Measurements from ENCODE around the gene VAMP1.
A peak's percentile ranks its signal among the peaks of the same experiment; 100 is the strongest.
"Not testable (repeated sequence)": the region's sequence is repeated elsewhere in the genome, so short reads cannot be mapped to it uniquely, and the experiment has no call there.

Gene VAMP1

GRCh38 chr12:6469609-6470374, 685 bp downstream of the VAMP1 start:
- DNase-seq (ENCODE audit: low read depth, low spot score): no peak

GRCh38 chr12:6469092-6469491, 1.4 kb downstream of the VAMP1 start:
- DNase-seq (ENCODE audit: low read depth, low spot score): no peak

GRCh38 chr12:6468283-6468575, 2.2 kb downstream of the VAMP1 start:
- DNase-seq (ENCODE audit: low read depth, low spot score): no peak

GRCh38 chr12:6467571-6468282, 2.8 kb downstream of the VAMP1 start:
- DNase-seq (ENCODE audit: low read depth, low spot score): not testable (repeated sequence)

- DNase-seq (ENCODE audit: low read depth, low spot score): not testable (repeated sequence)
These were observed 3.7 kb downstream of the VAMP1 start for GRCh38 chr12:6466751-6467150.

GRCh38 chr12:6466184-6466573, 4.3 kb downstream of the VAMP1 start:
- no peak for DNase-seq (ENCODE audit: low read depth, low spot score)

- peak; percentile 82 for DNase-seq (ENCODE audit: low read depth, low spot score)
These were observed 4.9 kb downstream of the VAMP1 start for GRCh38 chr12:6465467-6466183.

- DNase-seq (ENCODE audit: low read depth, low spot score): no peak
These were observed 5.9 kb downstream of the VAMP1 start for GRCh38 chr12:6464531-6464930.

- DNase-seq (ENCODE audit: low read depth, low spot score): no peak
These were observed 6.6 kb downstream of the VAMP1 start for GRCh38 chr12:6463858-6464257.

- no peak for DNase-seq (ENCODE audit: low read depth, low spot score)
These were observed 7.3 kb downstream of the VAMP1 start for GRCh38 chr12:6463216-6463615.

GRCh38 chr12:6462234-6462995, 8.1 kb downstream of the VAMP1 start:
- no peak for DNase-seq (ENCODE audit: low read depth, low spot score)

- DNase-seq (ENCODE audit: low read depth, low spot score): no peak
These were observed 8.9 kb downstream of the VAMP1 start for GRCh38 chr12:6461401-6462233.

- DNase-seq (ENCODE audit: low read depth, low spot score): no peak
These were observed 9.6 kb downstream of the VAMP1 start for GRCh38 chr12:6460751-6461371.

GRCh38 chr12:6459004-6459337, 11.5 kb downstream of the VAMP1 start:
- DNase-seq (ENCODE audit: low read depth, low spot score): no peak

- no peak for DNase-seq (ENCODE audit: low read depth, low spot score)
These were observed 12.0 kb downstream of the VAMP1 start for GRCh38 chr12:6458281-6459003.

GRCh38 chr12:6457220-6457945, 13.1 kb downstream of the VAMP1 start:
- no peak for DNase-seq (ENCODE audit: low read depth, low spot score)

- DNase-seq (ENCODE audit: low read depth, low spot score): no peak
These were observed 17.4 kb downstream of the VAMP1 start for GRCh38 chr12:6452944-6453630.

- no peak for DNase-seq (ENCODE audit: low read depth, low spot score)
These were observed 18.1 kb downstream of the VAMP1 start for GRCh38 chr12:6452245-6452943.

Measured in astrocyte of the hippocampus (primary cell).